ENCODE measurements around the gene VTA1.
"Not testable (repeated sequence)": the region's sequence is repeated elsewhere in the genome, so short reads cannot be mapped to it uniquely, and the experiment has no call there.

VTA1 gene

DNA sequence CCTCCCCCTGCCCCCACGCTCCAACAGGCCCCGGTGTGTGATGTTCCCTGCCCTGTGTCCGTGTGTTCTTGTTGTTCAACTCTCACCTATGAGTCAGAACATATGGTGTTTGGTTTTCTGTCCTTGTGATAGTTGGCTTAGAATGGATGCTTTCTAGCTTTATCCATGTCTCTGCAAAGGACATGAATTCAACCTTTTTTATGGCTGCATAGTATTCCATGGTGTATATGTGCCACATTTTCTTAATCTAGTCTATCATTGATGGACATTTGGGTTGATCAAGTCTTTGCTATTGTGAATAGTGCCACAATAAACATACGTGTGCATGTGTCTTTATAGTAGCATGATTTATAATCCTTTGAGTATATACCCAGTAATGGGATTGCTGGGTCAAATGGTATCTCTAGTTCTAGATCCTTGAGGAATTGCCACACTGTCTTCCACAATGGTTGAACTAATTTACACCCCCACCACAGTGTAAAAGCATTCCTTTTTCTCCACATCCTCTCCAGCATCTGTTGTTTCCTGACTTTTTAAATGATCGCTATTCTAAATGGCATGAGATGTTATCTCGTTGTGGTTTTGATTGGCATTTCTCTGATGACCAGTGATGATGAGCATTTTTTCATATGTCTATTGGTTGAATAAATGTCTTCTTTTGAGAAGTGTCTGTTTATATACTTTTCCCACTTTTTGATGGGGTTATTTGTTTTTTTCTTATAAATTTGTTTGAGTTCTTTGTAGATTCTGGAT is 82.6 kb downstream of the VTA1 start:
- DNase-seq: not testable (repeated sequence)

DNA sequence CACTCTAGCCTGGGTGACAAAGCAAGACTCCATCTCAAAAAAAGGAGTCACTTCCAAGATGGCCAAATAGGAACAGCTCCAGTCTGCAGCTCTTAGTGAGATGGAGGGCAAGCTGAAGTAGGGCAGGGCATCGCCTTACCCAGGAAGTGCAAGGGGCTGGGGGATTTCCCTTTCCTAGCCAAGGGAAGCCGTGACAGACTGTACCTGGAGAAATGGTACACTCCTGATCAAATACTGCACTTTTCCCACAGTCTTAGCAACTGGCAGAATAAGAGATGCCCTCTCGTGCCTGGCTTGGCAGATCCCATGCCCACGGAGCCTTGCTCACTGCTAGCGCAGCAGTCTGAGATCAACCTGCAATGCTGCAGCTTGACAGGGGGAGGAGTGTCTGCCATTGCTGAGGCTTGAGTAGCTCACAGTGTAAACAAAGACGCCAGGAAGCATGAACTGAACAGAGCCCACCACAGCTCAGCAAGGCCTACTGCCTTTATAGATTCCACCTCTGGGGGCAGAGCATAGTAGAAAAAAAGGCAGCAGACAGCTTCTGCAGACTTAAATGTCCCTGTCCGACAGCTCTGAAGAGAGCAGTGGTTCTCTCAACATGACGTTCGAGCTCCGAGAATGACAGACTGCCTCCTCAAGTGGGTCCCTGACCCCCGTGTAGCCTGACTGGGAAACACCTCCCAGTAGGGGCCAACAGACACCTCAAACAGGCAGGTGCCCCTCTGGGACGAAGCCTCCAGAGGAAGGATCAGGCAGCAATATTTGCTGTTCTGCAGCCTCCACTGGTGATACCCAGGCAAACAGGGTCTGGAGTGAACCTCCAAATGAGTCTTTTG is 85.4 kb downstream of the VTA1 start:
- DNase-seq: peak; percentile 16

DNA sequence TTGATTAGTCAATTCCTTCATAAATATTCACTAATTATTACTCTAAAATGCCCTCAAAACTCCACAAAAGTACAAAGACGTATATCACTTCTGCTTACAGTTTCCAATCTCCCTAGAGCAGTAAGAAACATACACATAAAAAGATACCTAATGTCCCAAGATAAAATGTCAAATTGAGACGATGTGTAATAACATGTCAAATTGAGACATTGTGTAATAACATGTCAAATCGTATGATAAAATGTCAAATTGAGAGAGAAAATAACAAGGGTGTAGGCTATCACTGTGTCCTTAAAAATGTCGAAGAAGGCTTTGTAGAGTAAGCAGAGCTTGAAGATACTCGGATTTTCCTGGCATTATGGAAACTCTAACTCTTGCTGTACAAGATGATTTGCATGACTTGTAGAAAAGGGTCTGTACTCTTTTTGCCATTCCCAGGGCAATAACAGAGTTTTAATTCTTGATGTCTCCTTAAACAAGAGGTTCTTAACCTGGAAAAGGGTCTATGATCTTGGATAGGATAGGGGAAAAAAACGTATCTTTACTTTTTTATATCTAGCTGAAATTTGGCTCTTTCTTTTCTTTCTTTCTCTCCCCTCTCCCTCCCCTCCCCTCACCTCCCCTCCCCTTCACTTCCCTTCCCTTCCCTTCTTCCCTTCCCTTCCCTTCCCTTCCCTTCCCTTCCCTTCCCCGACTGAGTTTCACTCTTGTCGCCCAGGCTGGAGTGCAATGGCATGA is 87.1 kb downstream of the VTA1 start:
- no peak for DNase-seq

DNA sequence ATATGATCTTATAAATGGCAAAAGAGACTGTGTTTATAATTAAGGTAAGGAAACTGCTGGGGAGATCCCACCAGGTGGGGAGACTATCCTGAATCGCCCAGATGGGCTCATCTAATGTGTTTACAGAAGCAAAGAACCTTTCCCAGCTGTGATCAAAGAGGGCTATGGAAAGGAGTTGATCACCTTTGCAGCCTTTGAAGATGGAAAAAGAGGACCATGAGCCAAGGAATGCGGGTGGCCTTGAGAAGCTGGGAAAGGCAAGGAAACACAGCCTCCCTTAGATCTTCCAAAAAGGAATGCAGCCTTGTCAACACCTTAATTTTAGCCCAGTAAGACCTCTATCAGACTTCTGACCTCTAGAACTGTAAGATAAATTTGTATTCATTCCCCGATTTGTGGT is 88.2 kb downstream of the VTA1 start:
- DNase-seq: no peak

DNA sequence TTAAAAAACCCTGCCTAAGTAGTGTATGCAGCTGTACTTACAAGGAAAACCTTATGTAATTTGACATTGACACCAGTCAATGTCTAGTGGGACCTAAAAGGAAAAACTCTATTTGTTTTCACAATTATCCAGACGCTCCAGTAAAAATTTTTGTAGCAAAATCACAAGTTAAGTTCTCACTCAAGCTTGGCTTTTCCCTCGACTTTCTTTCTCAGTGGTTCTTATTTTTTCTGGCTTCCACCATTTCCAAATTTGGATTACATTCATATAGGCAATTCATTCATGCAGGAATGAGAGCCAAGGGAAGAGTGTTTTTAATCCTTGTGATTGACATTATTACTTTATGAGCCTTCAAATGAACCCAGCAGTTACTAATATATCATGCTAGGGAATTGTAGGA is 88.7 kb downstream of the VTA1 start:
- DNase-seq: no peak

DNA sequence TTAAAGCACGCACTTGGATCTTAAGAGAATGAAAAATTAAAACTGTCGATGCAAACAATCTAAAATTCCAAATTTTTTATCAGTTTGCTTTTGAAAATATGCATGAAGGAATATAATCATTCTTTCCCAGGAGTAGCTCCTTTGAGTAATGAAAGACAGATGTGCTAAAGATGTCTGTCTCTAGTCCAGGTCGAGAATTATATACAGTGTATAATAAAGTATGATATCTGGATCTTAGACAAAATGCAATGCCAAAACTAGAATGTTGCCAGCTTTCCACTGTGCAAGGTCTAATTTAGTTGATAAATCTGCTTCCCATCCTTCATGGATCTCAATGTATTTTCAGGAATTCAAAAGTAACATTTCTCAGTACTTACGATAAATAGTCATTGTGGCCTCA is 89.6 kb downstream of the VTA1 start:
- DNase-seq: no peak

DNA sequence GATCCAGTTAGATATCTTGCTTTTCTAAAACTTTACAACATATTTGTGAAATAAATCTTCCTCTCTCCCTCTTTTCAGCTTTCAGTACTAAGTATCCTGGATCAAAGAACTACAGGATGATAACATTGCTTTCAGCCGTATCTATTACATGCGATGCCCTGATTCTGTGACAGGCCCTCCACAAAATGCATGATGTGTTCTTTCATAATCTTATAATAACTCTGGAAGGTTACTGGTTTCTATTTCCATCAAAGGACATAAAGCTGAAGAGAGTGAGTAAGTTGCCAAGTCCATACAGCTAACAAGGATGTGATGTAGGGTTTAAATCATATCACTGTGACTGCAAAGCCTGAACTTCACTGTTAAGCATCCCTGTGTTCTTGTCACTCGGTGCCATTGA is 91.8 kb downstream of the VTA1 start:
- no peak for DNase-seq

DNA sequence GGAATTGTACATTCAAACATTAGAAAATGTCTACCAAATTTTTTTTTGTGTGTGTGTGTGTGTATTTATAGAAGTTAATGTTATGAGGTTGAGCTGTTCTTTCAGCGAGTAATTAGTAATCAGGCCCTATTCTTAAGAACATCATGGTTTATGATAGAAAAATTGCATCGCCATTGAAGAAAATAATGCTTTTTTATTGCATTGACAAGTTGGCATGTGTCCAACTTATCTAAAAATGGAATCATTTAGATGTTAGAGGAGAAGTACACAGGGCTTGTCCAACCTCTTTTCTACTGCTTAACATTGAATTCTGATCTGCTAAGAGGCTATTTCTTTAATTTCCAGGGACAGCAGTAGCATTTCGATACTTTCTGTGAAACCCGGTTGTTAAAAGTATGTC is 93.1 kb downstream of the VTA1 start:
- DNase-seq: no peak

DNA sequence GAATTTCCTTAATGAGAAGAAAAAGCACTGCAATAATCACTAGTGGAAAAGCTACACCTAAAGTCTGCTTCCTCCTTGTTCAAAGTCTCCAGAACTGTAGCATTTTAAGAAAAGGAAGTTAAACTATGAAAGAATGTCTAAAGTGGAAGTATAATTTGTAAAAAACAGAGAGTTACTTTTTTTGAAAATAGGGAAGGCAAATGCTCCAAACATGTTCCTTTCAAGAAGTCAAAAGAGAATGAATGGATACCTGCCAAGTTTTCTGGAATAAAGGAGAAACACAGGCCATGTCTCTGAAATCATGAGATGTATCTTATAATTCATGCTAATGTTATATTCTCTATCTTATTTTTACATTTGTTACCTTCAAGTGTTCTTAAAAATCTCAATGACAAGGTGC is 94.0 kb downstream of the VTA1 start:
- DNase-seq: no peak

DNA sequence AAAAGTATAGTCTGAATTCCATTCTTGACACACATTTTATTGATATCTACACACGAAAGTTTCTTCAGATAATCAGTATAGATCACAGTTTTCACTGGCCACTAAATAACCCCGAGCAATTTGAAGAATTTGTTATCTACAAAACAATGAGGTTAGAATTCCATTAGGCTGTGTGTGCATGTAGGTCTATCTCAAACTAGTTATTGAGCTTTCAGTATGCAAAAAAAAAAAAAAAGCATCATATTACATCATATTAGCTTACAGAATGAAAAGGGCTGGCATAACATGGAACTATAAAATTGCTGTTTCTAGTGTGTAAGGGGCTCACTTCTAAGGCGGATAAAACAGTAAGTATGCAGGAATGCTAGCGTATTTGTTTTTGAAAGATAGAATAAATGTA is 95.2 kb downstream of the VTA1 start:
- DNase-seq: no peak

DNA sequence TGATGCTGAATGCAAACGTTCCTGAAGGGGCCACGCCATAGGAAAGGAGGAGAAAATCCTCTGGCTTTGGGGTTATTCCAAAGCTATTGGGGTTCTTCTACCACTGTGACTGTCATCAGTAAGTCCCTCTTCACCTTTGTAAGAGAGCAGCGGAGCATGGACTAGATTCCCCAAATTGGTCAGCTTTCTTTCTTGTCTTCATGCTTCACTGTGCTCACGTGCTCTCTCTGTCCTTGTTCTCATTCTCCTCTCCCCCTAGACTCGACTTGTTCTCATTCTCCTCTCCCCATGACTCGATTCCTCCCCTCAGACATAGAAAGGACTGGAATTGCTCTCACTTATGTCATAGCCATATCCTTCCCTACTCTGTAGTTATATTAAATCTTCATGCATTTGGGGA is 99.9 kb downstream of the VTA1 start:
- DNase-seq: no peak

DNA sequence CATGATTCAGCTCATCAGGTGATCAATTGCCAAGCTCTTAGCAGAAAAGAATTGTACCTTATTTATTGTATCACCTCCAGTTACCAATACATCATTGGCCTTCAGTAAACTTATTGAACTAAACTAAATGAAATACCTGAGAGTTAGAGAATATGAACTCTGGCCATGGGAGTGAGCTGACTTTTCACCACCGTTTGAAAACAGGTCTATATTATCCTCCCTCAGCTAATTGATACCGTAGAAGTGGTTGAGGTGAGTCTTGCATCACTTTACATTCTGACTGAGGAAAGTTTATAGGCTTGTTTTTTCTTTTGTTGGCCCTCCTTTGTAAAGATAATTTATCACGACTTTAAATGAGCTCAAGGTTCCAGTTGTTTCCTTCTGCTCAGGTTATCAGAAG is 102.2 kb downstream of the VTA1 start:
- DNase-seq: no peak

DNA sequence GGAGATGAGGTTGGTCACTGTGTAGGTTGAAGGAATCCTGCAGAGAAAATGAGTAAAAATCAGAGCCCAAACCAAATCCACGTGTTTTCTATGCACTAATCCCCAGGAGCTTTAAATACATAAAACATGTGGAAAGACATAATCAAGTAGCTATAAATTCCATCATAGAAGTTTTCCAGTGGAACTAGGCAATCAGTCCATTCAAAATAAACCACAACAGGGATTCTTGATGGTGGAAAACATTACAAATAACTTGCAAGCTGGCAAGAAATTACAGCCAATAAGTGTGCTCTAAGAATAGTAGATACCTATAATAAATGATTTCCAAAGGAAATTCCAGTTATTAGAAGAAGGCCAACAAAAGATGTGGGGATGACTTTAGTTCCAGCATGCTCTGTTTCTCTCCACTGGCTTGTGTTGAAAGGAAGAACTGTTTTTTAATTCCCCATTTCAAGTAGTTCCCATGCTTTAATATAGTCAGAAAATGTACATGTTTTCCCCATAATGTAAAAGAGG is 104.9 kb downstream of the VTA1 start:
- no peak for DNase-seq

DNA sequence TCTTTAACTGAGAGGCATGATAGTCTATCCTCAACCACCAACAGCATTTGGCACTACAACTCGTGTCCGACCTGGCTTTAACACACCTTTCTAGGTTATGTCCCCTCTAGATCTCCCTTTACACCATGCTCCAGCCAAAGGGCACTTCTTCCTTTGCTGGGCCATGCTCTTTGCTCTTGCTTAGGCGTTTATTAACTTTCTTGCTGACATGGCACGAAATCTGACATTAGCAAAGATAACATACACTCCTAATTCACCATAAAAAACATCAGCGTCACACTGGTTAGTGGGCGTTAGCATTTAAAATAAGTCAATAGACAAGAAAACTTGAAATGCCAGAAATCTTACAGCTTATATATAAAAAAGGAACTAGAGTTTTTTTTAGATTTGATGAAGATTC is 107.5 kb downstream of the VTA1 start:
- no peak for DNase-seq

DNA sequence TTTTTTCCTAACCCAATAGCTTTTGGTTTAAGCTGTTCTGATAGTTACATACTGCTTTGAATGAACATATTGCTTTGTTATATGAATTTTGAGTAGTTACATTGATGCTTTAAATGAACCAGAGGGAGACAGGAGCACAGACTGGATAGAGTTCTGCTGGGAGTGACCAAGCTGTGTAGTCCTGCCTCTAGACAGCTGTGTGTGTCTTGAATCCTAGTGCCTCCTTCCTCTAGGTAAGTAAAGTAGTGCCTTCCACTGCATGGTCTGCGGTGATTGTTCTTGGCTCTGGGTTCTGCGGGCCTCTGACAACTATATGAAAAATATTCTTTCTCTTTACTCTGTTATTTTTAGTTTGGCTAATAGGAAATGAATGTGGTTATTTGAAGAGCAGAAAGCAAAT is 108.7 kb downstream of the VTA1 start:
- no peak for DNase-seq

DNA sequence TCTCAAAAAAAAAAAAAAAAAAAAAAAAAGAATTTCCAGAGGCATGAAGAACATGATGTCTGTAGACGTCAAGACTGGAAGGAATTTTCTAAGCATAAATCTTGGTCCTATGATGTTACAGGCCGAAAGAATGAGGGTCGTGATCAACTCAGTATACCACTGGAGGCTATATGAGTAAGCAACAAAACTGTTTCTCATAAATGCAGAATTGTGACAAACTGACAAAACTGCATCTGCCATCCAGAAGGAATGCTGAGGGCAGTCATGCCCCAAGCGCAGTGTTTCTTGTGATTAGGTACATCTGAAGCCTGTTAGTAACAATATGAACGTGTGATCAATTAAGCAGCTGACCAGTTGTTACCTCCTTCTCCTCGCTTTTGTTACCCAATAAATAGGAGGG is 111.2 kb downstream of the VTA1 start:
- no peak for DNase-seq

DNA sequence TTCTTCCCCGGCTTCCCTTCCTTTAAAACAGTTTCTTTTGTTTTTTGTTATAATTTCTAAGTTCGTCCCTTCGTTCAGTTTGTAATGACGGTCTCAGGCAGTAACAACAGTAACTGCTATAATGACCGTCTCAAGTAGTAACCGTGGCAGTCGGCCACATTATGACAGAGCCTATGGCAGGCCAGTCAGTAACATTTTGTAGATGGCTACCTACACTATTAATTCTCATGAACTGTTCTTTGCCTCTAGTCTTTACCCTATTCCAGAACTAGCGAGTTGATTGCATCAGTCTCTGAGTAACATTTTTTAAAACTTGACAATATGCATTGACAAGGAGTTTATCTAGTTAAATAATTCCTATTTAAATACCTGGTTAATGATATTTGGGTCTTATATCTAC is 111.7 kb downstream of the VTA1 start:
- no peak for DNase-seq

DNA sequence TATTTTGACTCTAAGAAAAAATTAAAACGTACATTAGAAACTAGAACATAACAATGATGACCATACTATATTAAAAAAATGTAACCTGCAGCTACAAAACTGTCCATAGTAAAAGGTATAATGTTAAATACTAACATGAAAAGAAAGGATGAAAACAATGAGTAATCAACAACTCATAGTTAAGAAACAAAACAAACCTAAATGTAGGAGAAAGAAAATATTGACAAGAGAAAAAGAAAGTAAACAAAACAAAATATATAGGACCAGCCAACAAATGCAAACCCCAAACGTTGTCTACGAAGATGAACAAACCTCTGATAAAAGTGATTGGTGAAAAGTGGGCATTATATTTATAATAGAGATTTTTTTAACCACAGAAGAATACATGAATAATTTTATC is 113.7 kb downstream of the VTA1 start:
- no peak for DNase-seq

DNA sequence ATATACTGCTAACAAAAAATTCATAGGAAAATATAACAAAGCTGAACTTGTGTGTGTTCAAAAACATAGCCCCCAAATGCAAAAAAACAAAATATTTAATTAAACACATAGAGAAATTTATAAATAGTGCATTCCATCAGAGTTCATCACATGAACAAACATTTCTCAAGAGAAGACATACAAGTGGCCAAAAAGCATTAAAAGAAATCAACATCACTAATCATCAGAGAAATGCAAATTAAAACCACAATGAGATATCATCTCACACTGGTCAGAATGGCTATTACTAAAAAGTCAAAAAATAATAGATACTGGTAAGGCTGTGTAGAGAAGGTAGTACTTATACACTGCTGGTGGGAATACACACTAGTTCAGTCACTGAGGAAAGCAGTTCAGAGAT is 115.2 kb downstream of the VTA1 start:
- no peak for DNase-seq

DNA sequence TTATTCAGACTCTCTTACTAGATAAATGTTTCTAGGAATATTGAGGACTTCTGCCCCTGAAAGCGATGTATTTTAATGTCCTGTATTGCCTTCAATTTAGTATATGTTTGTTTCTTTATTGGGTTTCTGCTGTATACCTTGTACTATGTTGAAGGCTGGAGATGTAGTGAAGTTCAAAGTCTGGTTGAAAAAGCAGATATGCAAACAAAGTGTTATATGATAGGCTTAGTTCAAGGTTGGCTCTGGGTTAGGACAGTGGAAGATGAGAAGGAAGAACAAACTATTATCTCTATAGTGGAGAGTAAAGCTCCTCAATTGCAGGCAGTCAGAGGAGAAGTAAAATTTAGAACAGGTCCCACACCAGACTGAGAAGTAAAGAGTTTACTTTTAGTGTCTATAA is 118.4 kb downstream of the VTA1 start:
- peak; percentile 46 for DNase-seq

DNA sequence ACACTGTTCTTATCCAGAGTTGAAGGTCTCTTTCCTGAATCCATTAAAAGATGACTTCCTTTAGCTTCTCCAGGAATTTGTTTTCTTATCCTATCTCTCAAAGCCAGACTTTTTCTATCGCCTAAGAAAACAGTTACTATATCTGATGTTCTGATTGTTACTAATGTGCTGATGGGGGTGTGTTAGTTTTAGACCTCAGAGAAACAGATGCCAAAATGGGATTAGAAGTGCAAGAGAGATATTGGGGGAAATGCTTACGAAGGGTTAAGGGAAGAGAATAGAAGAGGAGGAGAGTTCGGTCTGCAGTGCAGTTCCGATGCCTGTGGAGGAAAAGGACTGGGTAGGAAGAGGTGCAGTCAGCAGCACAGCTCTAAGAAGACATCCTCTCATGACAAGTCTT is 119.0 kb downstream of the VTA1 start:
- DNase-seq: no peak

DNA sequence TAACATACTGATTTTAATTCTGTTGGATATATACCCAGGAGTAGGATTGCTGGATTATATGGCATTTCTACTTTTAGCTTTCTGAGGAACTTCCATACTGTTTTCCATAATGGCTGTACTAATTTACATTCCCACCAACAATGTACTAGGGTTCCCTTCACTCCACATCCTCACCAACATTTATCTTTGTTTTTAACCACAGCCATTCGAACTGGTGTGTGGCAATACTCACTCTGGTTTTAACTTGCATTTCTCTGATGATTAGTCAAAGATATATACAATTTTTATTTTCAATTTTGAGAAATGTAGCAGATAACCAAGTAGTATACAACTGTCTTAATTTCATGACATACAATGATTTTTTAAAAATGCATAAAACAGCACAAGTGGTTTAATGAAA is 124.4 kb downstream of the VTA1 start:
- no peak for DNase-seq

Data from NCI-H526 treated with DMSO at 0.1 percent for 48 hours (cell line).